GM19023 (cell line): ENCODE data around the gene TMEFF1.

Experiments used
- ATAC-seq: cut with Tn5 transposase; IDR thresholded peaks from one replicate; pipeline ENCODE4 v1.9.1; 2021; ENCODE audit warnings: mild to moderate bottlenecking, moderate library complexity; ENCODE audit not compliant: unreplicated experiment

The TMEFF1 gene

GRCh38 chr9:100600521-100601079, 127.7 kb downstream of the TMEFF1 start:
- no peak for ATAC-seq

- ATAC-seq = peak; percentile 47
These were observed 128.3 kb downstream of the TMEFF1 start for GRCh38 chr9:100601216-100601615.

GRCh38 chr9:100602342-100602801, 129.4 kb downstream of the TMEFF1 start:
- no peak for ATAC-seq

GRCh38 chr9:100605405-100605804, 132.5 kb downstream of the TMEFF1 start:
- no peak for ATAC-seq

GRCh38 chr9:100619194-100619593, 146.2 kb downstream of the TMEFF1 start:
- ATAC-seq = no peak

GRCh38 chr9:100619665-100620064, 146.7 kb downstream of the TMEFF1 start:
- ATAC-seq = no peak

- ATAC-seq = no peak
These were observed 151.0 kb downstream of the TMEFF1 start for GRCh38 chr9:100623969-100624368.

- no peak for ATAC-seq
These were observed 154.0 kb downstream of the TMEFF1 start for GRCh38 chr9:100626949-100627348.
